HEK293 (cell line): ENCODE results near the gene VPS26C.

Experiments used
- ZBTB21 ChIP-seq: fragments of 450-650 bp; formaldehyde crosslinking; IDR thresholded peaks from 2 replicates; pipeline ENCODE4 v1.5.1; 2017; ENCODE audit warnings: missing biosample characterization, missing genetic modification characterization
- ZNF292 ChIP-seq: fragments of 450-650 bp; formaldehyde crosslinking; IDR thresholded peaks from 2 replicates; pipeline ENCODE4 v1.5.1; 2016; ENCODE audit warnings: low read depth, missing biosample characterization, missing genetic modification characterization, borderline replicate concordance
- TF ChIP-seq, protein P1 (sequence below): fragments of 450-650 bp; formaldehyde crosslinking; IDR thresholded peaks from 2 replicates; pipeline ENCODE4 v1.5.1; 2016; ENCODE audit warnings: missing biosample characterization, missing genetic modification characterization
- TF ChIP-seq, protein P2 (sequence below): fragments of 450-650 bp; formaldehyde crosslinking; IDR thresholded peaks from 2 replicates; pipeline ENCODE4 v1.5.1; 2016; ENCODE audit warnings: missing biosample characterization, missing genetic modification characterization

DNA sequence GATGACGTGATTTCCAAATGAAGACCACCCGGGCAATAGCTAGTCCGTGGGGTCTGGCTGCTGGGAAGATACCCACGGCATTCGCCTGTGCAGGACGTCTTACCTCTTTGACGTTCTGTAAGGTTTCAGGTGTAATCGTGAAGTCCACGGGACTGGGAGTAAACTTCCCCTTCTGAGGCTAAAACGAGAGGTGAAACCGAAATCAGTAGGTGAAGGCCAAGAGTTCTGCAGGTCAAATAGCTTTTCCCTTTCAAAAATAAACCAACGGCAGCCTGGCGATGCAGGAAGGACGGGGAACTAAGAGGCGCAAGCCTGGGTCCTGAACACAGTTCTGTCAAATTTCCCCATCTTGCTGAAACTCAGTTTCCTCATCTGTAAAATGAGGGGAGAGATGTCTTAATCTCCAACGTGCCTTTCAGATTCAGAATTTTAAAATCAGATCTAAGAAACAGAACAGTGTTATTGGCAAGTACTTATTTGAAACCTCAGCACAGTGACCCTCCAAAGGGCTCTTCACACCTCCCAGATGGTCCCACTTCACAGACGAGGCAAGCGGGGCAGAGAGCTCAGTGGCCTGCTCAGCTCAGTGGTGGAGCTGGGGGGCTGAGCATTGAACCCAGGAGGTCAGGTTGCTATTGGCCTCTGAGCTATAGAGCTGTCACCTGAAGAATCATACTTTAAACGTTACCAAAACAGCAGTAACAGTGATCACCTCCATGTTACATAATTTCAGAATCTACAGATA lies 34.7 kb downstream of the VPS26C start:
- TF ChIP-seq, protein P1, sequence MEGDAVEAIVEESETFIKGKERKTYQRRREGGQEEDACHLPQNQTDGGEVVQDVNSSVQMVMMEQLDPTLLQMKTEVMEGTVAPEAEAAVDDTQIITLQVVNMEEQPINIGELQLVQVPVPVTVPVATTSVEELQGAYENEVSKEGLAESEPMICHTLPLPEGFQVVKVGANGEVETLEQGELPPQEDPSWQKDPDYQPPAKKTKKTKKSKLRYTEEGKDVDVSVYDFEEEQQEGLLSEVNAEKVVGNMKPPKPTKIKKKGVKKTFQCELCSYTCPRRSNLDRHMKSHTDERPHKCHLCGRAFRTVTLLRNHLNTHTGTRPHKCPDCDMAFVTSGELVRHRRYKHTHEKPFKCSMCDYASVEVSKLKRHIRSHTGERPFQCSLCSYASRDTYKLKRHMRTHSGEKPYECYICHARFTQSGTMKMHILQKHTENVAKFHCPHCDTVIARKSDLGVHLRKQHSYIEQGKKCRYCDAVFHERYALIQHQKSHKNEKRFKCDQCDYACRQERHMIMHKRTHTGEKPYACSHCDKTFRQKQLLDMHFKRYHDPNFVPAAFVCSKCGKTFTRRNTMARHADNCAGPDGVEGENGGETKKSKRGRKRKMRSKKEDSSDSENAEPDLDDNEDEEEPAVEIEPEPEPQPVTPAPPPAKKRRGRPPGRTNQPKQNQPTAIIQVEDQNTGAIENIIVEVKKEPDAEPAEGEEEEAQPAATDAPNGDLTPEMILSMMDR = no peak
- TF ChIP-seq, protein P2, sequence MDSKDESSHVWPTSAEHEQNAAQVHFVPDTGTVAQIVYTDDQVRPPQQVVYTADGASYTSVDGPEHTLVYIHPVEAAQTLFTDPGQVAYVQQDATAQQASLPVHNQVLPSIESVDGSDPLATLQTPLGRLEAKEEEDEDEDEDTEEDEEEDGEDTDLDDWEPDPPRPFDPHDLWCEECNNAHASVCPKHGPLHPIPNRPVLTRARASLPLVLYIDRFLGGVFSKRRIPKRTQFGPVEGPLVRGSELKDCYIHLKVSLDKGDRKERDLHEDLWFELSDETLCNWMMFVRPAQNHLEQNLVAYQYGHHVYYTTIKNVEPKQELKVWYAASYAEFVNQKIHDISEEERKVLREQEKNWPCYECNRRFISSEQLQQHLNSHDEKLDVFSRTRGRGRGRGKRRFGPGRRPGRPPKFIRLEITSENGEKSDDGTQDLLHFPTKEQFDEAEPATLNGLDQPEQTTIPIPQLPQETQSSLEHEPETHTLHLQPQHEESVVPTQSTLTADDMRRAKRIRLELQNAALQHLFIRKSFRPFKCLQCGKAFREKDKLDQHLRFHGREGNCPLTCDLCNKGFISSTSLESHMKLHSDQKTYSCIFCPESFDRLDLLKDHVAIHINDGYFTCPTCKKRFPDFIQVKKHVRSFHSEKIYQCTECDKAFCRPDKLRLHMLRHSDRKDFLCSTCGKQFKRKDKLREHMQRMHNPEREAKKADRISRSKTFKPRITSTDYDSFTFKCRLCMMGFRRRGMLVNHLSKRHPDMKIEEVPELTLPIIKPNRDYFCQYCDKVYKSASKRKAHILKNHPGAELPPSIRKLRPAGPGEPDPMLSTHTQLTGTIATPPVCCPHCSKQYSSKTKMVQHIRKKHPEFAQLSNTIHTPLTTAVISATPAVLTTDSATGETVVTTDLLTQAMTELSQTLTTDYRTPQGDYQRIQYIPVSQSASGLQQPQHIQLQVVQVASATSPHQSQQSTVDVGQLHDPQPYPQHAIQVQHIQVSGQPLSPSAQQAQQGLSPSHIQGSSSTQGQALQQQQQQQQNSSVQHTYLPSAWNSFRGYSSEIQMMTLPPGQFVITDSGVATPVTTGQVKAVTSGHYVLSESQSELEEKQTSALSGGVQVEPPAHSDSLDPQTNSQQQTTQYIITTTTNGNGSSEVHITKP = no peak
- TF ChIP-seq ZNF292 (tag by site-specific recombination) (no peak), ZBTB21 (no peak)
